Middle frontal gyrus (tissue), 1 donor: ENCODE results near the gene CLCN1.

Source experiments
- DNase-seq: peaks from one replicate; pipeline ENCODE4 v3.0.0-alpha.2; 2015; ENCODE audit warnings: low spot score; ENCODE audit errors: extremely low spot score

Gene CLCN1

DNA sequence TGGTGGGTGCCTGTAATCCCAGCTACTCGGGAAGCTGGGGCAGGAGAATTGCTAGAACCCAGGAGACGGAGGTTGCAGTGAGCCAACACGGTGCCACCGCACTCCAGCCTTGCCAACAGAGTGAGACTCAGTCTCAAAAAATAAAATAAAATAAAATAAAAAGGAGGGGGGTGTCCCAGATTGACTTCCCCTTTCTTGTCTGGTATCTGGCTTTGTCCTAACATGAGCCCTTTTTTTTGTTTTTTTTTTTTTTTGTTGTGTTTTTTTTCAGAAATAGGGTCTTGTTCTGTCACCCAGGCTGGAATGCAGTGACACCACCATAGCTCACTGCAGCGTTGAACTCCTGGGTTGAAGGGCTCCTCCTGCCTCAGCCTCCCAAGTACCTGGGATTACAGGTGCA, 23.0 kb upstream of the CLCN1 start:
- DNase-seq, result no peak

- no peak for DNase-seq
Measured at GRCh38 chr7:143295870-143296269, 20.0 kb upstream of the CLCN1 start.

- DNase-seq, result no peak
Measured at GRCh38 chr7:143296686-143297085, 19.2 kb upstream of the CLCN1 start.

DNA sequence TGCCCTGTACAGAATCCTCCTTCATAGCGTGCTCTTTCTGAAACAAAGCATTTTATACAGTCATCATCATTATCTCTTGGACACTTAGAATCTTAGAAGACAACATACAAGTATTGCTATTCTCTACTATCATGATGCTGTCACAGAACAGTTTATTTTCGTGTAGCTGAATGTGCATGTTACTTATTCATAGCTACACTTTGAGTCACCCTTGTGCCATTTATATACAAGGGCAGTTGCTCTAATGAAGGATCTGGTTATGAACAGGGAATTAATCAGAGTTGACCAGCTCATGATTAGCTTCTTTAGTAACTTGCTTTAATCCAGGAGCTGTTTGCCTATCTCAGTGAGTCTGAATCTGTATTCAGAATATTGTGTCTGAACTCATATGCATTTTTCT, 16.6 kb upstream of the CLCN1 start:
- DNase-seq, result no peak

- DNase-seq, result no peak
Measured at GRCh38 chr7:143299840-143300239, 16.1 kb upstream of the CLCN1 start.

DNA sequence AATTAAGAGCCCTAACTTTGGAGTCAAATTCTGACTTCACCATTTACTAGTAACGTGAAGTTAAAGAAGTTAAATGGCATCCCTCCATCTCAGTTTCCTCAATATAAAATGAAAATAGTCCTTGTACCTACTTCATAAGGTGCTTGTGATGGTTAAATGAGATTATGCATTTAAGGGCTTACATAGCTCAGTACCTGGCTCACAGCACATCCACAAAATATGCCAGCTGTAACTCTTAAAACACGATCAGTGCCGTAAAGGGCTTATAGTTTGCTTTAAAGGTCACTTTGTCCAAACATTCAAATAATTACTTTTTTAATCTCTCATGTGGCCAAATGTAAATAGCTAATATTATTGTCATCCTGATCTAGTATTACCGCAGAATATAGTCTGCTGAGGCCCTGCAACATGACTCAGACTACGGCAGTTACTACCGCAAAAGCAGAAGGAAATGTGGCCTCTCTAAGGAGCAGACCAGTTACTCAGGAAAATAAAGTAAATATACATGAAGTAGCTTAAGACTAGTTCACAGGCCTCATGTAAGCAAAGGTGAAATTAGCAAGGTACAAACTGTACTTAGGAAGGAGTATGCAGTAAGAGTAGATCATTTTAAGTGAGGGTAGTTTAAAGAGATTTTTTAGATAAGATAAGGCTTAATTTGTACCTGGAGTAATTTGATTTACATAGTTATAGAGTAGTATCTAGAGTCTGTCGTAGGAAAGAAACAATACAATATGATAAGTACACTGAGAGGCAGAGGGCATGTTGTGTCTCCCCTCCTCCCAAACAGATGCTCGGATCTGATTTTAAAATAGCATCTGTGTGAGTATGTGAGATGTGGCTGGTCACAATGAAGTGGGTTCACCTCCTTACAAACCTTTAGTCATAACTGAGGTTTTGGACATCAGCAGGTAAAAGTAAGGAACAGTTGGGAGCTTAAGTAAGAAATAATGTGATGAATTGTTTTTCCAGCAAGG, 14.7 kb upstream of the CLCN1 start:
- DNase-seq, result no peak

DNA sequence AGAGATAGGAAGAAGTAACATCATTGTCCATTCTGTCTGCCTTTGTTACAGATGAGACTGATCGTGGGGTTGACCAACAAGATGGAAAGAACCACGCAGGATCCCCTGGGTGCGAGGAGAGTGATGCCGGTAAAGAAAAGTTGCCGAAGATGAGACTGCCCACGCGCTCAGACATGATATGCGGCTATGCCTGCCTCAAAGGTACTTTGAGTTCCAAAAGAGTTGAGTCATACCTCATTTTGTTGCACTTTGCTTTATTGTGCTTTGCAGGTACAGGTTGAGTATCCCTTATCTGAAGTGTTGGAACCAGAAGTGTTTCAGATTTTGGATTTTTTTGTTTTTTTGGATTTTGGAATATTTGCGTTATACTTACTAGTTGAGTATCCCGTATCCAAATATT, 12.2 kb upstream of the CLCN1 start:
- DNase-seq, result no peak

- no peak for DNase-seq
Measured at GRCh38 chr7:143304938-143305337, 11.0 kb upstream of the CLCN1 start.

DNA sequence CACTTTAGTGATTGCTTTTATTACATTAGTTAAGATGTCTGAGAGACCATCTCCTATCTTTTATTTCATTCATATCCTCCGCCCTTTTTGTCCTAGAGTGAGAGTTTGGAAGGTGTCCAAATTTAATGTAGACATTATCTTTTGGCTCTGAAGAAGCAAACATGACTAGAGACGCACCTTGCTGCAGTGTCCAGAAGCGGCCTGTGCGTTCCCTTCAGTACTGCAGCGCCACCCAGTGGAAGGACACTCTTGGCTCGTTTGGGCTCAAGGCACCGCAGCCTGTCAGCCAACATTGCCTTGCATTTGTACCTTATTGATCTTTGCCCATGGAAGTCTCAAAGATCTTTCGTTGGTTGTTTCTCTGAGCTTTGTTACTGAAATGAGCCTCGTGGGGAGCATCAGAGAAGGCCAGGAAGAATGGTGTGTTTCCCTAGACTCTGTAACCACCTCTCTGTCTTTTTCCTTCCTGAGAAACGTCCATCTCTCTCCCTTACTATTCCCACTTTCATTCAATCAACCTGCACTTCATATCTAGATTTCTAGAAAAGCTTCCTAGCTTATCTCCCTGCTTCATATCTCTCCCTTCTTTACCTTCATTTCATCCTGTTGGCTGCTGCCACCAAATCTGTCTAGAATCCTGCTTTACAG, 10.4 kb upstream of the CLCN1 start:
- DNase-seq, result peak; percentile 37

- DNase-seq, result no peak
Measured at GRCh38 chr7:143308632-143309031, 7.3 kb upstream of the CLCN1 start.

- no peak for DNase-seq
Measured at GRCh38 chr7:143314127-143314526, 1.8 kb upstream of the CLCN1 start.

- DNase-seq, result no peak
Measured at GRCh38 chr7:143316492-143316891, 581 bp downstream of the CLCN1 start.

- no peak for DNase-seq
Measured at GRCh38 chr7:143318661-143319060, 2.8 kb downstream of the CLCN1 start.

DNA sequence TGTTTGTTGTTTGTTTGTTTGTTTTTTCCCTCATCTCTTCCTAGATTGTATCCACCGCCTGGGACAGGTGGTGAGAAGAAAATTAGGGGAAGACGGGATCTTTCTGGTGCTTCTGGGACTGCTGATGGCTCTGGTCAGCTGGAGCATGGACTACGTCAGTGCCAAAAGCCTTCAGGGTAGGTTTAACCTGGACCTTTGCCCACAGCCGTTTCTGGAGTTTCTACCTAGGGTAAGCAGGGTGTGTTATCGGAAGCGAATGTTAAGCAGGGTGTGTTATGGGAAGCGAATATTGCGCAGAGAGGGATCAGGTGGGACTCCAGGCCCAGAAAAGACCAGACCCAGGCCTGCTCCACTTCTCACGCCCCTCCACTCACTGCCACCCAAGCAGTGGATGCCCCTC, 4.7 kb downstream of the CLCN1 start:
- DNase-seq, result no peak

GRCh38 chr7:143321242-143321641, 5.3 kb downstream of the CLCN1 start:
- DNase-seq, result no peak

DNA sequence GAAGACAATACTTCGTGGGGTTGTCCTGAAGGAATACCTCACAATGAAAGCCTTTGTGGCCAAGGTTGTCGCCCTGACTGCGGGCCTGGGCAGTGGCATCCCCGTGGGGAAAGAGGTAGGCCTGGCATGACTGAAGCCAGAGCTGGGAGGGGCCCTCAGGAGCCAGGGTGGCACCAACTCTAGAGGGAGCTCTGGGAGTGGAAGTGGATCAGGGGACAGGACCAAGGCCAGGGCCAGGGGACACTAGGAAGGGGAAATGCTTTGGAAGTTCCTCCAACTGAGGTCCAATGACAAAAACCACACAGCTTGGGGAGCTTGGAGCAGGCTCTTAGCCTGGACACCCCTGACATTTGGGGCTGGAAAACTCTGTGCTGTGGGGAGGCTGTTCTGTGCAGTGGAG, 5.8 kb downstream of the CLCN1 start:
- DNase-seq, result no peak

GRCh38 chr7:143322760-143323633, 7.1 kb downstream of the CLCN1 start:
- DNase-seq, result no peak

GRCh38 chr7:143323653-143324052, 7.7 kb downstream of the CLCN1 start:
- no peak for DNase-seq

DNA sequence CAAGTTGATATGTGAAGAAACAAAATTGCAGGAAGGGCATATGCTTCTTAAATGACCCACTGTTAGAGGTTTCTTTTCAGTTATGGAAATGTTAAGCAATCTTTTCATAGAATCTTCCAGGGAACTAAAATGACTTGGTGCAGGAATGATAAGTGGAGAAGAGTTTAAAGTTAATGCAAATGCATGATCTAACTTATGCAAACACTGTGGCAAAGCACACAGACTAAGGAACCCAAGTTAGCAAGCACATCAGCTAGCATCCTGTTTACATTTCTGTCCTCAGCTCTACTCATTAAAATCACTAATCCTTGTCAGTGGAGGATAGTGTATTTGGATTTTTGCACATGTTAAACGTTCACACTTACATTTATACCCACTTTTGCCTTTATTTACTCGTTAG, 9.3 kb downstream of the CLCN1 start:
- no peak for DNase-seq

- no peak for DNase-seq
Measured at GRCh38 chr7:143327903-143328302, 12.0 kb downstream of the CLCN1 start.

DNA sequence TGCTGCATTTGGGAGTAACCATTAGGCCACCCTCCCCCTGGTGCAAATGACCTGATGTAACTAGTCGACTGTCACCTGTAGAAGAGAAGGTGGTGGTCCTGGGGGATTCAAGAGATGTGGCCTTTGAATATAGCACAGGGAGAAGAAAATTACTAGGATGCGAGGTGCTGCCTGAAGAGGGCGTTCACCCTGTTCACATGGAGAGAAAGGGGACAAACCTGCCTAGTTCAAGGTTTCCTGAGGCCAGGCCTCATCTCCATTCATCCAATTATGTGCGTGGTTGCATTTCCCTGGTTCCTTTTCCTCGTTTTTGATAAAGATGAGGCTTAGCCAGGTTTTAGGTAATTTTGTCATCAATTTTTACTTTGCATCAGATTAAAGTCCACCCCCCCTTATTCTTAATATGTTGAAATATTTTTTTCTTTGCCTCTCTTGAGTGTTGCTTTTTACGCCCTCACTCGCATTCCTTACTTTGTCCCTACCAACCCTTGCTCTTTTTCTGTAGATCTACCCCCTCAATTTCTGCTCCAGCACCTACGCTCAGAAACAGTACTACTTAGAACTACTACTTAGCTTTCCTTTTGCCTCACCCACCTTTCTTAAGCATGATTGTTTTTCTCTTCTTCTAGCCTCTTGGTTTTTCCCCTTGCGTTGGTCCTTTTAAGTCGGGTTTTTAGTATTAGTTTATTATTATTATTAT, 13.7 kb downstream of the CLCN1 start:
- no peak for DNase-seq
